Measurements from ENCODE around the gene BMI1. TPM values are rescaled to one million over a fixed set of nuclear protein-coding genes. Genes with fewer than 3 reads are reported as not detected.

BMI1 gene
- total RNA-seq, 1 experiment from 2014 or later = 124 TPM

DNA sequence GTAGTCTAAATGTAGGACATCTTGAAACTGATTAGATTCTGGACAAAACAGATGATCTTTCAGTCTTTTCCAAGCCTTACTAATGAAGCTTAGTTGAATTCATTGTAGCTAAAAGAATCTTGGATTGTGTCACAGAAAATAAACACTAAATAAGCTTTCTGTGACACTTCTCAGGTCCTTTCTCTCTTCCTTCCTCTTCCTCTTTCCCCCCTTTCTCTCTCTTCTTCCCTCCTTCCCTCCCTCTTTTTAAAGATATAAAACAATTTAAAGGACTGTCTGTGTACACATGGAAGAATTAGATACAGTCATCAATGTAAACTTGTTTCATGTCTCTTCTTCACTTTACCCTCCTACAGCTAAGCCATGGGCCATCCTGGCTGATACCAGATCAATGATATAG is 10.0 kb upstream of the BMI1 start:
- peak overlapping the region; percentile 65 for H3K4me2 ChIP-seq (ENCODE audit: low read length)
- H3F3A ChIP-seq (ENCODE audit: low read length, unreplicated experiment) = peaks cover 5% of the 10 kb centered on the region
- BruUV-seq (replicated peaks) = no TSS peak
- TF ChIP-seq, protein P1, sequence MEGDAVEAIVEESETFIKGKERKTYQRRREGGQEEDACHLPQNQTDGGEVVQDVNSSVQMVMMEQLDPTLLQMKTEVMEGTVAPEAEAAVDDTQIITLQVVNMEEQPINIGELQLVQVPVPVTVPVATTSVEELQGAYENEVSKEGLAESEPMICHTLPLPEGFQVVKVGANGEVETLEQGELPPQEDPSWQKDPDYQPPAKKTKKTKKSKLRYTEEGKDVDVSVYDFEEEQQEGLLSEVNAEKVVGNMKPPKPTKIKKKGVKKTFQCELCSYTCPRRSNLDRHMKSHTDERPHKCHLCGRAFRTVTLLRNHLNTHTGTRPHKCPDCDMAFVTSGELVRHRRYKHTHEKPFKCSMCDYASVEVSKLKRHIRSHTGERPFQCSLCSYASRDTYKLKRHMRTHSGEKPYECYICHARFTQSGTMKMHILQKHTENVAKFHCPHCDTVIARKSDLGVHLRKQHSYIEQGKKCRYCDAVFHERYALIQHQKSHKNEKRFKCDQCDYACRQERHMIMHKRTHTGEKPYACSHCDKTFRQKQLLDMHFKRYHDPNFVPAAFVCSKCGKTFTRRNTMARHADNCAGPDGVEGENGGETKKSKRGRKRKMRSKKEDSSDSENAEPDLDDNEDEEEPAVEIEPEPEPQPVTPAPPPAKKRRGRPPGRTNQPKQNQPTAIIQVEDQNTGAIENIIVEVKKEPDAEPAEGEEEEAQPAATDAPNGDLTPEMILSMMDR (conservative IDR thresholded peaks at IDR 0.05; ENCODE audit: low read depth, low read length) = no peak
- TF ChIP-seq EZH2 (IDR thresholded peaks at IDR 0.05; ENCODE audit: low read length, unreplicated experiment) = no peak
- TF ChIP-seq EZH2phosphoT487 (IDR thresholded peaks at IDR 0.05; ENCODE audit: borderline replicate concordance, low read length) = no peak
- peak overlapping the region; percentile 100 for H3K27ac ChIP-seq (ENCODE audit: low read length)
- CTCF ChIA-PET = interaction anchor here (0.5 kb wide), 1 partner anchor 64 kb away, joined by 3 read pairs; no protein-coding TSS in a partner anchor
- peaks cover 82% of the 10 kb centered on the region for H3K4me1 ChIP-seq (ENCODE audit: insufficient read depth, low read length)
- H3K9ac ChIP-seq (ENCODE audit: low read length) = peak overlapping the region; percentile 96
- intact Hi-C loops (cut with micrococcal nuclease) = no loop called here
- peak; percentile 22 for DNase-seq
- peak overlapping the region; percentile 20; the same call in 1 of the 2 replicates for H3K4me3 ChIP-seq (ENCODE audit: low read length)
- H3K9me2 ChIP-seq (replicated peaks; ENCODE audit: low read length) = no peaks in the 10 kb centered on the region
- ATAC-seq = no peak
- no peaks in the 10 kb centered on the region for H4K20me1 ChIP-seq (ENCODE audit: low read length)
- H2AFZ ChIP-seq (ENCODE audit: low read length) = no peak overlapping the region
- no peaks in the 10 kb centered on the region for H3K9me3 ChIP-seq (ENCODE audit: low read length)
- H3K27me3 ChIP-seq (ENCODE audit: low read length) = no peaks in the 10 kb centered on the region
- H3K36me3 ChIP-seq (ENCODE audit: low read depth, low read length) = no peaks in the 10 kb centered on the region
- POLR2A ChIA-PET (ENCODE audit: unreplicated experiment) = no interaction called here
- peaks cover 57% of the 10 kb centered on the region for H3K79me2 ChIP-seq (ENCODE audit: low read length)

DNA sequence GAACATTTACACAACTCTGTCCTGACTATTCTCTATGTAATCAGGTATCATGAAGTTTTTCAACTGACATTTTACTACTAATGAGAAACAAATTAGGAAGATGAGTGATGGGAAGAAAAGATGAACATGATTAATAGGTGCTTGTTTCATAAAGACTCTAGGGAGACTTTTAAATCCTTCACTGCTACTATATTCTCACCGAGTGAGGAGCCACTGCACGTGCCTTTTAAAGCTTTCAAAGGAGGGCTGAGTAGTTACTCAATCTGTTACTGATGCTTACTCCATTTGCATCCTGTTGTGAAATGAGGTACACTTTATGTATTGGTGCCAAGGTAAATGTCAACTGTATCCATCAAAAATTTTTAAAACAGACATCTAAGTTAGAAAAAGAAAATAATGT is 6.0 kb upstream of the BMI1 start:
- Histone ChIP-seq H3F3A (ENCODE audit: low read length, unreplicated experiment) (no peaks in the 10 kb centered on the region), H3K9ac (ENCODE audit: low read length) (peak overlapping the region; percentile 100), H3K4me2 (ENCODE audit: low read length) (peak overlapping the region; percentile 85), H3K4me3 (ENCODE audit: low read length) (peak overlapping the region; percentile 92), H2AFZ (ENCODE audit: low read length) (no peak overlapping the region), H3K27me3 (ENCODE audit: low read length) (no peaks in the 10 kb centered on the region), H3K27ac (ENCODE audit: low read length) (peak overlapping the region; percentile 99), H3K9me3 (ENCODE audit: low read length) (no peaks in the 10 kb centered on the region), H4K20me1 (ENCODE audit: low read length) (no peaks in the 10 kb centered on the region), H3K4me1 (ENCODE audit: insufficient read depth, low read length) (peaks cover 53% of the 10 kb centered on the region), H3K36me3 (ENCODE audit: low read depth, low read length) (no peaks in the 10 kb centered on the region; the same call in 1 of the 2 replicates), H3K79me2 (ENCODE audit: low read length) (peaks cover 91% of the 10 kb centered on the region), H3K9me2 (replicated peaks; ENCODE audit: low read length) (no peaks in the 10 kb centered on the region)
- ChIA-PET POLR2A (ENCODE audit: unreplicated experiment) (interaction anchor here (1.4 kb wide), 1 partner anchor 86 kb away, joined by 3 read pairs; no protein-coding TSS in a partner anchor), CTCF (no interaction called here)
- ATAC-seq (no peak), DNase-seq (peak; percentile 54)
- TF ChIP-seq EZH2 (IDR thresholded peaks at IDR 0.05; ENCODE audit: low read length, unreplicated experiment) = no peak
- TF ChIP-seq, protein P1 (conservative IDR thresholded peaks at IDR 0.05; ENCODE audit: low read depth, low read length) = no peak
- no TSS peak for BruUV-seq (replicated peaks)
- intact Hi-C loops (cut with micrococcal nuclease) = loop anchor here (5.0 kb wide), 2 partner anchors 112 to 313 kb away; partner anchors contain the start of gene DNAJC1

Measured in PC-3 (cell line).